Gastroesophageal sphincter (tissue), 3 donors: ENCODE results near the gene OVOL3.

Experiments used
- EP300 ChIP-seq: sonication (generic); formaldehyde crosslinking; IDR thresholded peaks from one replicate; pipeline ENCODE4 v1.6.1; 2017; ENCODE audit warnings: antibody characterized with exemption, mild to moderate bottlenecking
- POLR2A ChIP-seq, 2 donors: fragments of 450-650 bp; IDR thresholded peaks; one replicate each; pipeline ENCODE4 v1.6.1; 2017; ENCODE audit warnings: antibody characterized with exemption in 2 of 2, mild to moderate bottlenecking in 2 of 2, moderate library complexity in 1 of 2
- TF ChIP-seq, protein P1 (sequence below), 4 experiments: fragments of 200-600 bp in 2 of 4; fragments of 450-650 bp in 2 of 4; sonication (generic) in 1 of 4; IDR thresholded peaks; one replicate each; pipeline ENCODE4 v1.5.1; 2017 to 2019; ENCODE audit warnings: antibody characterized with exemption in 4 of 4, mild to moderate bottlenecking in 2 of 4, moderate library complexity in 2 of 4

DNA sequence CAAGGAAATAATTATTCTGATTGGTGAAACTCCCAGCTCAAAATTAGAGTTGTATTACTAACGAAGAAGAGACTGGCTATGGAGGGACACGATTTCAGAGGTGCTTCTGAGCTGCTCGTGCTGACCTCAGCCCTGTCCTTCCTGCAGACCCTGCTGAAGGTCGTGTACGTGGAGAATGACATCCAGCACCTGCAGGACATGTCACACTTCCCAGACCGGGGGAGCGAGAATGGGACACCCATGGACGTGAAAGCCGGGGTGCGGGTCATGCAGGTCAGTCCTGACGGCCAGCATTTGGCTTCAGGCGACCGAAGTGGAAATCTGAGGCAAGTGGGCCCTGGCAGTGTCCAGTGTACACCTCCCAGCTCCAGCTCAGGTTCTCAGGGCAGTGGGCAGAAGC lies 28.0 kb upstream of the OVOL3 start:
- no peak for TF ChIP-seq EP300
- TF ChIP-seq, protein P1, sequence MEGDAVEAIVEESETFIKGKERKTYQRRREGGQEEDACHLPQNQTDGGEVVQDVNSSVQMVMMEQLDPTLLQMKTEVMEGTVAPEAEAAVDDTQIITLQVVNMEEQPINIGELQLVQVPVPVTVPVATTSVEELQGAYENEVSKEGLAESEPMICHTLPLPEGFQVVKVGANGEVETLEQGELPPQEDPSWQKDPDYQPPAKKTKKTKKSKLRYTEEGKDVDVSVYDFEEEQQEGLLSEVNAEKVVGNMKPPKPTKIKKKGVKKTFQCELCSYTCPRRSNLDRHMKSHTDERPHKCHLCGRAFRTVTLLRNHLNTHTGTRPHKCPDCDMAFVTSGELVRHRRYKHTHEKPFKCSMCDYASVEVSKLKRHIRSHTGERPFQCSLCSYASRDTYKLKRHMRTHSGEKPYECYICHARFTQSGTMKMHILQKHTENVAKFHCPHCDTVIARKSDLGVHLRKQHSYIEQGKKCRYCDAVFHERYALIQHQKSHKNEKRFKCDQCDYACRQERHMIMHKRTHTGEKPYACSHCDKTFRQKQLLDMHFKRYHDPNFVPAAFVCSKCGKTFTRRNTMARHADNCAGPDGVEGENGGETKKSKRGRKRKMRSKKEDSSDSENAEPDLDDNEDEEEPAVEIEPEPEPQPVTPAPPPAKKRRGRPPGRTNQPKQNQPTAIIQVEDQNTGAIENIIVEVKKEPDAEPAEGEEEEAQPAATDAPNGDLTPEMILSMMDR (IDR thresholded peaks at IDR 0.05), result no peak
- TF ChIP-seq POLR2A (IDR thresholded peaks at IDR 0.05), result no peak
